Stimulated activated CD8-positive, alpha-beta memory T cell treated with anti-CD3 and anti-CD28 coated beads, Interleukin-7, amount 100 ng/mL, for 4 hours (primary cell): ENCODE measurements around the gene SPART.

Source experiments
- DNase-seq, 2 donors: peaks; one replicate each; pipeline ENCODE4 v3.0.0-alpha.2; 2020; ENCODE audit warnings: low read depth in 2 of 2

The SPART gene

GRCh38 chr13:36346222-36347083, at the start of gene SPART:
Gene SPART (minus strand): TSS chr13:36346394. CDS start chr13:36335830, 10,564 bp downstream.
- peak; percentile 78 to 80 for DNase-seq

DNA sequence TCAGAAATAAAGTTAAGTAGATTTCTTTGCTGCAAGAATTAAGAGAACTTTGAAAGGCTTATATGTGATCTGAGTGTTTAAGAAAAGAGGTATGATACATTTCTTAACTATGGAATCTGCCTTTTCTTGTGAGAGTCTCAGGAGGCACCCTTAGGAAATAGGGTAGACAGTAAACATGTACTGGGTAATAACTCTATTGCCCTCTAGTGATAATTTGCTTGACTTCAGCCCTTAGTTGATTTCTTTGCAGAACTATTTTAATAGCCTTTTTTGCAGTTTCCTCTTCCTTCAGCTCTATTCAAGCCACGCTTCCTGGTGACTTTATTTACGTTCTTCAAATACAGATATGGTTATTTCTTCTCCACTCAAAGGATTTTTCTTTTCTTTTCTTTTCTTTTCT, 49.1 kb upstream of the SPART start:
- DNase-seq: no peak

DNA sequence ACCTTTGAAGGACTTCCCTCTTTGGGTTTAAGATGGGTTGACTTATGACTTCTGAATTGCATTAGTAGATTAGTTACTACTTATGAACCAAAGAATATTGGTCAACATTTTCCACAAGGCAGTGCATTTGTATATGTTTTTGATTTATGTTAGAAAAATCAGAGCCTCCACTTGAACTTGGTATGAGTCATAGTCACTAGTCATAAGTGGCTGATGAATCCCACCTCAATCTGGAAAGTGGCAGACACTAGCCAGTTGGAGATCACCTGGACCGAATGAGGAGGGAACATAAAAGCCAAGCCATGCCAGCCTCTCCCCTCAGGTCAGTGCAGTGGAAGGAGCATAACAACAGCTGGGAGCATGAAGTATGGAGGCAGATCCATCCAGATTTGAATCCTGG, 39.3 kb upstream of the SPART start:
- DNase-seq: no peak

- DNase-seq: no peak
Observed at GRCh38 chr13:36382030-36382429, 35.8 kb upstream of the SPART start.

DNA sequence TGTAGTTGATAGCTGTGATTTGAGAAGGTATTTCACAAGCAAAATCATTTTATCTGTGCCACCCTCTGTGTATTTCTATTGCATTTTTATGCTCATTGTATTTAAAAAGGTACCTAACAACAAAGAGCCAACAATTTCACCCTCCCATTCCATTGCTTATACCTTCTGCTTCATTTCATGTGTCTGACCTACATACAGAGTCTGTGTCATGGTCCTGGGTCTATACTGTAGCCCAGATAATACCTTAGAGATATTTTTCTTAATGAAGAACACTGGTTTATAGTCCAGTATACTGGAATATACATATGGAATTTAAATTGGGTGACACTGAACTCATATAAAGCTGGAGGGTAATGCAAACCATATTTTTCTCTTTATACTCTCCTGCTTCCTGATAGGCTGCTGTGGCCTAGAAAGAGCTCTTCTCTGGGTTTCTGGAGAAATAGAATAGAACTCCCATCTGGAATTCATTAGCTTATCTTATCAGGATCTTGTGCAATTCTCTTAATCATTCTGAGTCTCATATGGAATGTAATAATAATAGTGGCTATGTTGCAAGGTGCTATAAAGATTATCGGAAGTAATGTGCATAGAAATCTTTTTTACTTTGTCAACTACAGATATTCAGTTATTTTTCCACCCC, 31.8 kb upstream of the SPART start:
- no peak for DNase-seq

- no peak for DNase-seq
Observed at GRCh38 chr13:36374063-36374462, 27.9 kb upstream of the SPART start.

DNA sequence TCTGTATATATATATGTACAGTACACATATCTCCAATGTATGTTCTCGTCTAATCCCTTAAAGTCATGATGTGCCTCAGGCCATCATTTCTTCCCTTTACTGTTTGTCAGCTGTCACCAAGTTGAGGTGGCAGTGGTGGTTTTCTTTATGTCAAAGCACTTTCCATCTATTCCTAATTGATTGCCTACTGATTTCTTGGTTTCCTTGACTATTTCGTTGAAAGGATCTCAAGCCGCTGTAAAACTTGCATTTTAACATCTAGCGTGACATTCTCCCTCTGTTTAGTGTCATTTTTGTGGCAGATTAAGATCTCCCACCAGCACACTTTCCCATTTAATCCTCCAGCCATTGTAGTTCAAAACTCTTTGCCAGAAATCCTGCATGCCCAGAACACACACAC, 25.0 kb upstream of the SPART start:
- no peak for DNase-seq

DNA sequence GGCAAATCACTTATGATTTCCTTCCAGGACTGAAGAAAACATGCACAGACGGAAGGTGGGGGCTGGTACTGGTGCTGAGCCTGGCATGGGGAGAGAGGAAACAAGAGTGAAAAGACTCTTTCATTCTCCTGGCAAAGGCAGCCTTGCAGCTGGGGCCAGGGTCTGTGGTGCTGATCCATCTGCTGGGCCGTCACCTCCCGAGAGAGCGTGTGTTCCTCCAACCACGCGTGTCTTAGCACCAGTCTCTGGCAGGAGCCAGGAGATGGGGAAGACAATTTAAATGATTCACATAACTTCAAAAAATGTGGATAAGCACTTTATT, 23.9 kb upstream of the SPART start:
- DNase-seq: no peak

DNA sequence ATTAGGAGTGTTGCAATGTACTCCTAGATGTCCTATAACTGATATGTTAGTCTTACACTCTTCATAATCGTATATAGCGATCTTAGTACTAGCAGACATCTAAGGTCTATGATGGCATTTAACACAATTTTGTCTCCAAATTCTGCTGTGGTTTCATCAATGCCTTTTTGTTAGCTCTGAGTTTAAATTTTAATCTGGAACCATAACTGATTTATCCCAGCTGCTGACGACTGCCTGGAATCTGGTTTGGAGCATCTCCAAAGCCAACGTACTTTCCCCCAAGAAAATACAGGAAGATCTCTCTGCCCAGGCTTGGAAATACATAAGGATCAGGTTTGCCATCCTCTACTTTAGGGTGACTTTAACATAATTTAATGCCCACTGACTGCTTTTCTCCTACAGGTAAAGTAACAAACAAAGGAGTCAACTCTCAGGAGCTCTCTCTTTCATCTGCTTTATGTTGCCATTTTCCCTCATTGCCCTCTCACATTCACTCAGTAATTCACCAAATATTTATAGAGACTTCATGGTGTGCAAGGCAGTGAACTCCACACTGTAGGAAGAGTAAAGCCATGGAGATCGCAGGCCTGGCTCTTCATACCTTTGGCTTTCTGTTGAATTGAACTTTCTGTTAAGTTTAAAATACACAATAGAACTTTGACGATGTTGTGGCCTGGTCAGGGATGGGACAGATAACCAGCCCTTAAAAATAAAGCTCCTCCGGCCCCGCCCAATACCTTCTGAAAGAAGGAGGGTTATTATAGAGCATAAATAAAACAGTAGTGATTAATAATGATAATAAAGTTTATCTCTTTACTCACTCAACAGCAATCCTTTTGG, 23.3 kb upstream of the SPART start:
- no peak for DNase-seq

DNA sequence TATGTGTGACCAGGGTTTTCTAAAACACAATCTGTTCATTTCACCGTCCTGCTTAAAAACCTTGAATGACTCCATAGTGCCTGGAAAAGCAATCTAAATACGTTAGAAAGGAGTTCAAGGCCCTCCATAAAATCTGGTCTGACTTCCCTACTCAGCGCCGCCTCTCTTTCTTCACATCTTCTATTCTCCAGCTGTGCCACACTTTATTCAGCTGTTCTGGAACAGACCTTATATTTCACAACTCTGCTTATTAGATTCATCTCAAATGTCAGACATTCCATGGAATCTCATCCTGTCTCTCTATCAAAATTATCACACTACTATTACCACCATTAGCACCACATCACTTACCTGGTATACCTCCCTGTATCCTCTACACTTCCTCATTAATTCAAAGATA, 19.8 kb upstream of the SPART start:
- no peak for DNase-seq

- no peak for DNase-seq
Observed at GRCh38 chr13:36363366-36363863, 17.2 kb upstream of the SPART start.

GRCh38 chr13:36362914-36363313, 16.7 kb upstream of the SPART start:
- DNase-seq: no peak

- DNase-seq: no peak
Observed at GRCh38 chr13:36362251-36362650, 16.1 kb upstream of the SPART start.

GRCh38 chr13:36360903-36361302, 14.7 kb upstream of the SPART start:
- no peak for DNase-seq

DNA sequence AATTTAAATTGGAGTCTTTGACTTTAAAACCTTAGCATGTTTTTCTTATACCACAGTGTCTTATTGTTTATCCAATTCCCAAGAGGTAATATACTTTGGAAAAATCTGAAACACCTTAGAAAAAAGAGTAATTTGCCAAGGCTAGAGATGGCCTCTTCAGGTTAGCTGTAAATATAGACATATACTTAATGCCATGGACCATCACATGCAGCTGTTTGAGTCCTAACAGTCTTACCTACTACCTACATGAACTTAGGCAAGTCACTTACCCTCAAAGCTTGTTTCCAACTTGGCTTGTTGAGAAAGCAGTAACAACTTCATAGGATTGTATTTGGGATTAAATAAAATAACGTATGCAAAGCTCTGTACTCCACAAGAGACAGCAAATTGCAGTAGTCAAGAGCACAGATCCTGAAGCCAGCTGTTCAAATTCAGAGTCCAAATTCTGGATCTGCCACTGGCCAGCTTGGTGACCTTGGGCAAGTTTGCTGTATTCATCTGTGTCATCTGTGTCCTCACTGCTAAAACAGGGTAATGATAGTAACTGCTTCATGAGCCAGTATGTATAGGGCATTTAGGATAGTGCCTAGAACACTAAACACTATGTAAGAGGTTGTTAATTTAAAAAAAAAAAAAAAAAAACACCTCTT, 13.2 kb upstream of the SPART start:
- DNase-seq: no peak

- DNase-seq: no peak
Observed at GRCh38 chr13:36358175-36358718, 12.1 kb upstream of the SPART start.

DNA sequence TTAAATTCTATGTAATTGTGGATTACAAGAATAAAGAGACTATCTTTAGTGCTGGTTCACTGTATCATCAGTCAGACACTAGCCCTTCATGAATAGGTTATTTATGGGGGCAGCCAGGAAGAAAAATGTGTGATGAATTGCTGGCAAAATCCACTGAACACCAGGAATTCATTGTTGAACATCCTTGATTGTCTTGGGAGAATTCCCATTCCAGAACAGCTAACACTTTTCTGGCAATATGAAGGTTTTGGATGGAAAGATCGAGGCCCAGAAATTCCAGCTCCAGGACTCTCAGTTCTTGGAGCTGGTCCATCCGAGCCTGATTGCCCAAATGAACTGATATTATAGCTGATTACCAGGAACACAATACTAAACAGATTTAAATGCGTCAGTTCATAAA, 11.5 kb upstream of the SPART start:
- no peak for DNase-seq

DNA sequence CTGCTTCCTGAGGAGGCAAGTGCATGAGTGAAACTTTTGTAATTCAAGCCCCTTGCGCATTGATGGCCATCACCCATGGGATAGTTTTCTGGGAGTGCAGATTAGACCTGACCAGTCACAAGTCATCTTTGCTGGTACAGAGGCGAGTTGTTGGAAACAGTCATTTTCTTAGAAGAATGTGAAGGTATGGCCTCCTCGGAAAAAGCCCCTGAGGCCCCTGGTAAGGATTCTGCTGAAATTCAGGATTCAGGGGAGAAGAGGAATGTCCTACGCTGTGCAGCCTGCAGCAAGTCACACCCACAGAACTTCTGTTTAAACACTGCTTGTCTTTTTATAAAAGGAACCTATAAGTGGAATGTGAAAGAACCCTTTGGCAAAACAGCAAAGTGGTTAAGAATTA, 11.0 kb upstream of the SPART start:
- no peak for DNase-seq

- no peak for DNase-seq
Observed at GRCh38 chr13:36356058-36356457, 9.9 kb upstream of the SPART start.

DNA sequence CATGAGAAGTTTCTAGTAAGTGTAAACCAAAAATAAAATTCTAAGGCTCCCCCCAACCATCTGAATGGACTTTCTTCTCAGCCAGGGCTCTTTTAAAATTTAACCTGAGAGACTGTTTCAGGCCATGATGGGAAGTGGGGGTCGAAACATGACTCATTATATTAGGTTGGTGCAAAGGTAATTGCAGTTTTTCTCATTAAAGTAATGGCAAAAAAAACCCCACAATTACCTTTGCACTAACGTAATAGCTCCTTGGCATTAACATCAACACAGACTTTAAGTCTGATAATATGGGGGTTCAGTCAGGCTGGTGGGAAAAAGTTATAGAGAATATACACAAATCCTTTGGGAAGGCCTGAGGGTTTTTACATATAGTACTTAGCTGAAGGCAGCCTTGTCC, 9.4 kb upstream of the SPART start:
- no peak for DNase-seq

DNA sequence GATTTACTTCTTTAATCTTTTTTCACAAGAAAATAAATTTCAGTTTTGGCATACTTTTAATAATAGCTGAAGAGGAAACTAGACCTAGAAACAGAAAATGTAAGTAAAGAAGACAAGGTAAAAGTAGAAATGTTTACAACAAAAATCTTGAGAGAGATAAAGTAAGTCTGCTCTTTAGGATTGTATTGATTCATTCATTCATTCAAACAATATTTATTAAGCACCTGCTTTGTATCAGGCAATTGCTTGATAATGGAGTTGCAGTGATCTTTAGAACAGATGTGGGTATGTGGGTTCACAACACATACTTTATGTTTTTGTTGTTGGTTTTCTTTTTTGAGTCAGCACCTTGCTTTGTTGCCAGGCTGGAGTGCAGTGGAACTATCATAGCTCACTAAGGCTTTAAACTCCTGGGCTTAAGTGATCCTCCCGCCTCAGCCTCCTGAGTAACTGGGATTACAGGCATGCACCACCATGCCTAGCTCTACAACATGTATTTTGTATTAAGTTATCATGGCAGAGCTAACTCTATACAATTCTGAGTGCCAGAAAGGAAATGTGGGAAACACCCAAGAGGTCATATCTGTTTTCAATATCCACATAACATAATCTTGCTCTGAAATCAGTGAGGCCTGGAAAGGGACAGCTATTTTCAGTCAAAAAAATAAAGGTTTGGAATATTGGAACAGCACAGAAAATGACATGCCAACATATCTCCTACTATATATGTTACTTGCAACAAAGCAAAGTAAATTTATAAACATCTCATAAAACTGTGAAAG, 8.8 kb upstream of the SPART start:
- DNase-seq: no peak
